H54 (cell line): ENCODE measurements around the gene DBP.

Experiments
- DNase-seq: peaks from one replicate; pipeline ENCODE4 v3.0.0; 2011; ENCODE audit warnings: low spot score, mixed read lengths; ENCODE audit not compliant: insufficient read length
- FAIRE-seq: peaks from 3 replicates; lab custom pipeline; 2011; peaks lifted over from hg19 to GRCh38; lab: Jason Lieb, UNC
- POLR2A ChIP-seq: IDR thresholded peaks from 2 replicates; pipeline ENCODE4 v1.6.1; 2011; ENCODE audit warnings: low read depth, mild to moderate bottlenecking, low read length

Gene DBP

DNA sequence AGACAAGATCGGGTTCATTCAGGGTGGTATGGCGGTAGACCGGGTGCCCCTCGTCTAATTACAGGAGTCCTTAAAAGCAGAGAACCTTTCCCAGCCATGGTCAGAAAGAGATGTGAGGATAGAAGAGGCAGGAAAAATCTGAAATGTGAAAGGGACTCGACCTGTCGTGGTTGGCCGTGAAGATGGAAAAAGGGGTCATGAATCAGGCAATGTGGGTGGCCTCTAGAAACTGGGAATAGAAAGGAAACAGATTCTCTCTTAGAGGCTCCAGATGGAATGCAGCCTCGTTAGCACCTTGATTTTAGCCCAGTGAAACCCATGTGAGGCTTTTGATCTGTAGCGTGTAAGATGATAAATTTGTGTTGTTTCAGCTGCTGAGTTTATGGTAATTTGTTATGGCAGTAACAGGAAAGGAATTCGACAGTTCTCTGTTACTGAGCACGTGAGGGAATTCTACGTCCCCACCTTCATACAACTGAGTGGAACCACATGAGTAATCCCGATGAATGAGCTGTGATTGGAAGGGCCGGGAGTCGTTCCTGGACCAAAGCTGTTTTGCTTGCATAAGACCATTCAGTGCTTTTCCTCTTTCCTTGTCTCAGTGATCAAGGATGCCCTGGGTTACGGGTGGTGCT lies 19.8 kb upstream of the DBP start:
- FAIRE-seq: peak; percentile 60
- peak; percentile 65 for DNase-seq

DNA sequence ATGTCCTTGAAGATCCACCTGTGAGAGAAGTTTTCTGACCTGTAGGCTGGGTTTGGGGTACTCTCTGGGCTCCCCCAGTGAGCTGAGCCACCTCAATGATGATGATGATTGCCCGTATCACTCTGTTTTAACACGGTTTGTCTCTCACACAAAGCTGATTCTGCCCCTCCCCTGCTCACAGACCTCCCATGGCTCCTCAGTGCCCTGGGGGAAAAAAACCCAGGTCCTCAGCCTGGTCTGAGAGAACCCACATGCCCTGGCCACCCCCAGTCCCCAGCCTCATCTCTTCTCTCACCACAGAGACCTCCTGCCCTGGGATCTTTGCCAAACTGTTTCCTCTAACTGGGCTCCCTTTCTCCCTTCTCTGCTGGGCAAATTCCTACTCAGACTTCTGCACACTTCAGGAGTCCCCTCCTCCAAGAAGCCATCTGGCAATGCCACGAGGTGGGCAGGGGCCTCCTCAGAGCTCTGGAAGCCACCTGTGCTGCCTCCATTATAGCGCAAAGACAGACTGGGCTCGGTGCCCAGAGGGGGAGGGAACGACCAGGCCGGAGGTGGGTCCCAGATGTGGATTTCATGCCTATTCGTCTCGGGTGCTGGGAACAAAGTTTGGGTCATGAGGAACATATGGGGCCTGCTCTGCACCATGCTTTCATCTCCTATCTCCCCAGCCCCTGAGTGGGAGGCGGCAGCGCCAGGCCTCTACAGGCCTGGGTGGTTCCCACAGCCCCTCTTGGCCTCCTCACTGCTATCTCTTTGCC lies 17.3 kb upstream of the DBP start:
- DNase-seq (no peak), FAIRE-seq (no peak)
- no peak for TF ChIP-seq POLR2A

More for the DNA sequence above, 19.8 kb upstream of the DBP start:
- no peak for TF ChIP-seq POLR2A

DNA sequence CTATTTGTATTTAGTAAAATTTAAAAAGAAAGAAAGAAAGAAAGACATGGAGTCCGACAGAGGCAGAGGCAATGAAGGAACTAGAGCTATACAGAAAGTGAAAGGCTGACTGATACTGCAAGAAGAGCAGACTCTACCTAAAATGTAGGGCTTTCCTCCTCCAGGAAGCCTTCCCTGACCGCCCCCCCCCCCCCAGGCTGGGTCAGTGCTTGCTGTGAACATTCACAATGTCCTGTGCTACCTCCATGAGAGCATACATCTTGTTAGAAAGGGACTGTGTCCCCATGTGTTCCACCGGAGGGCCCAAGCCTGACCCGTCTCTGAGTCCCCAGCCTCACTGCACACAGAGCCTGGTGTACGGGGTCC lies 14.5 kb upstream of the DBP start:
- no peak for DNase-seq
- no peak for TF ChIP-seq POLR2A
- no peak for FAIRE-seq

DNA sequence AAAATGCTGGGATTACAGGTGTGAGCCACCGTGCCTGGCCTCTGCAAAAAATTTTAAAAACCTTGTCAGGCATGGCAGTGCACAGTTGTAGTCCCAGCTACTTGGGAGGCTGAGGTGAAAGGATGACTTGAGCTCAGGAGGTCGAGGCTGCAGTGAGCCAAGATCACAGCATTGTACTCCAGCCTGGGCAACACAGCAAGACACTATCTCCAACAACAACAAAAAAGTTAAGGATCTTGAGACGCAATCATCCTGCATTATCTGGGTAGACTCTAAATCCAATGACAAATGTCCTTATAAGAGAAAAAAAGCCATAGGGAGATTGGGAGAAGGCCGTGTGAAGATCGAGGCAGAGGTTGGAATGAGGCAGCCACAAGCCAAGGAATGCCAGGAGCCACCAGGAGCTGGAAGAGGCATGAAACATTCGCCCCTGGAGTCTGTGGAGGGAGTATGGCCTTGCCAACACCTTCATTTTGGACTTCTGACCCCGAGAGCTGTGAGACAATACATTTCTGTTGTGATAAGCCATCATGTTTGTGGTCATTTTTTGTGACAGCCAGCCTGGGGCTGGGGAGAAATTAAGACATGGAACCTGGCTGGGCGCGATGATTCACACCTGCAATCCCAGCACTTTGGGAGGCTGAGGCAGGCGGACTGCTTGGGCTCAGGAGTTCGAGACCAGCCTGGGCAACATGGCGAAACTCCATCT lies 13.9 kb upstream of the DBP start:
- TF ChIP-seq POLR2A: no peak
- FAIRE-seq (no peak), DNase-seq (no peak)

DNA sequence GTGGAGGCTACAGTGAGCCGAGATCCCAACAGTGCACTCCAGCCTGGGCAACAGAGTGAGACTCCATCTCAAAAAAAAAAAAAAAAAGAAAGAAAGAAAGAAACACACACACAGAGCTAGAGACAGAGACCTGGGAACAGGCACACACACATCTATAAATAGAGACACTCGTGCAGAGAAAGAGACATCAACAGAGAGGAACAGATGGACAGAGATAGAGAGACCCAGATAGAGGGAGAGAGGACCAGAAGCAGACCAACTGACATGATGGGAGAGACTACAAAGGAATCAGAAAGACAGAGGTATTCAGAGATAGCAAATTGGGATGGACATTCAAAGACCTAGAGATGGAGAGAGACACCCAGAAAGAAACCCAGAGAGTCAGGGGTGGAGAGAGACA lies 11.0 kb upstream of the DBP start:
- no peak for TF ChIP-seq POLR2A
- FAIRE-seq: no peak

DNA sequence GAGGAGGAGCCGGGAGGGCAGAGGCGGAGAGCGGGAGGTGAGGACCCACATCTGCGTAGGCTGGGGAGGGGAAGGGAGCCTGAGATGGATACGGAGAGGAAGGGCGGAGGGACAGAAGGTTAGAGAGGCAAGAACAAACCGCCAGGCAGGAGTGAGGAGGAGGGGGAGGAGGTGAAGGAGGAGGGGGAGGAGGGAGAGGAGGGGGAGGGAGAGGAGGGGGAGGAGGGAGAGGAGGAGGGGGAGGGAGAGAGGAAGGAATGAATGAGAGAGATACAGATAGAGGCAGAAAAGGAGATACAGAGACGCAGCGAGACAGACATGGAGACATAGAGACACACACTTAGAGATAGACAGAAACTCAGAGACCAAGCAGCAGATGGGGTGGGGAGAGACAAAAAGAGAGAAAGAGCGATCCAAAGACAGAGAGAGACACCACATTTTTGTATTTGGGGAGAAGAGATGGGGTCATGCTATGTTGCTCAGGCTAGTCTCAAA lies 9.6 kb upstream of the DBP start:
- no peak for TF ChIP-seq POLR2A
- FAIRE-seq (no peak), DNase-seq (no peak)

More for the DNA sequence above, 11.0 kb upstream of the DBP start:
- DNase-seq: no peak

DNA sequence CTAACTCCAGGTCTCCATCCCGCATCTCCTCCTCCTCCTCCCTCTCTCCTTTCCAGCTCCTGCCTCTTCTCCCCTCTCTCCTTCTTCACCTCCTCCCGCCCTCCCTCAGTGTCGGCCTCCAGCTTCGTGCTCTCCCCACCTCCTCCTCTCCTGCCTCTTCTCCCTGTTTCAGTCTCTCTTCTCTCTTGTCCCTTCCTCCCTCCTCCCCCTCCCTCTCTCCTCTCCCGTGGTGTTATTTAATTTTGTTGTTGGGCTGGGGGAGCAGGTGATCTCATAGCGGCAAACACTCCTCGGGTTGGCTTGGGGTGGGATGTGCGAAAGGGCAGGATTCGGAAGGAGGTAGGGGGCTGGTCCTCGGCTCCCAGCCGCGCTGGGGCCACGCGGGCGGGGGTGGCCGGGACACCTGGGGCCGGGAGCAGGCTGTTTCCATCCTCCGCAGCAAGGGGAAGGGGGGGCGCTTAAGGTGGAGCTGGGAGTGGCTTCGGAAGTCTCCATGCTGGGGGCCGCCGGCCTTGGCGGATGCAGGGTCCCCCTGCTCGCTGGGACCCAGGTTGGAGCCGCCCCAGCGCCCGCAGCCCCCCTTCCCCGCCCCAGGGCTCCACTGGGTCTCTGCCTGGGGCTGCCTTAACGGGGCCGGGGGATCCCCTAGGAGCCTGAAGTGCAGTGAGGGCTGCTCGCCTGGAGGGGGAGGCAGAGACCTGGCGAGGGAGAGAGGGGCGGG lies 9.0 kb upstream of the DBP start, which contains the start of gene CA11:
CA11 (minus strand) TSS at position 187 of the 721 bp plus-strand sequence. CDS start 555 bp downstream, outside the sequence.
- peak; percentile 70 for DNase-seq
- FAIRE-seq: no peak
- TF ChIP-seq POLR2A: no peak

DNA sequence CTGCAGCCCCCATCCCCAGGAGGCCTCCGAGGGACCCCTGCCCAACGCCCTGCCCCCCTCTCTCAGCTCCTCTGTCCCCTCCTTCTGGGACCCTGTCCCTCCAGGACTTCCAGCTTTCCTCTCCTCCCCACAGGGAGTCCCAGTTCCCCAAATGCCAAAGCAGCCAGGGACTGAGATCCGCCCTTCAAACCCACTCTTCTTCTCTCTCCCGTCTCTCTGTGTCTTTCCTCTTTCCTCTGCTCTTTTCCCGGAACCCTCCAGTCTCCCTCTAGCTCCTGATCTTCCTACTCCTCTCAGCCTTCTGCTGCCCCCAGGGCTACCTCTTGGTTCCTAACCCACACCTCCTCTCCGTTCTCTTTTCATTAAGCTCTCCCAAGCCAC lies 8.4 kb upstream of the DBP start:
- FAIRE-seq: no peak
- no peak for DNase-seq
- TF ChIP-seq POLR2A: no peak

DNA sequence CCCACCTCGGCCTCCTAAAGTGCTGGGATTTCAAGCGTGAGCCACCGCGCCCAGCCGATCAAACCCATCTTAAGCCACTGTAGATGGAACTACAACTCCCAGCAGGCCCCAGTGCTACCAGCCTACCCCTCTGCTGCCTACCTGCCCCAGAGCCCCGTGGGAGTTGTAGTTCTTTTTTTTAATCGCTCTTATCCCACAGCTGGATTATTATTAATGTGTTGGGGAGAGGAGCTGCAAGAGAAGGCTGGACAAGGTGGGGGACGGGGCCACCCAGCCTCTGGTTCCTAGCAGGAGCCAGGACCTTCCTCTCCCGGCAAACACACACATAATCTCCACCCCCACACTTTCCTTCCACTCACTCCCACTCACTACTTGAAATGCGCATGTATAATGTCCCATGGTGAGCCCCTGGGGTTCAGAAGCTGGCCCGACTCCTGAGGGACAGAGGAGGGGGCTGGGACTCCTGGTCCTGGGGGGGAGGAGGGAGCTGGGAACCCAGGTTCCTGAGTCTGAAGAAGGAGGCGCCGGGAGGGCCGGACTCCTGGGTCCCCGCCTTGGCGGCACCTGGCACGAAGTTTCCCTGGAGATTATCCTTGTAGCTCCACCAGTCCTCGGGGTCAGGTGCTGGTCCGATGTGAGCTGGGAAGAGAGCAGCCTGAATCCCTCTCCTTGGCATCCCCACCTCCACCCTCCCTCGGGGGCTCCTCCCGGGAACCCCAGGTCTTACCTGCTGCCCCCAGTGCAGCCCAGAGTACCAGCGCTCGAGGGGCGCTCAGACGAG lies 7.8 kb upstream of the DBP start:
- FAIRE-seq: no peak
- TF ChIP-seq POLR2A: no peak
- no peak for DNase-seq

DNA sequence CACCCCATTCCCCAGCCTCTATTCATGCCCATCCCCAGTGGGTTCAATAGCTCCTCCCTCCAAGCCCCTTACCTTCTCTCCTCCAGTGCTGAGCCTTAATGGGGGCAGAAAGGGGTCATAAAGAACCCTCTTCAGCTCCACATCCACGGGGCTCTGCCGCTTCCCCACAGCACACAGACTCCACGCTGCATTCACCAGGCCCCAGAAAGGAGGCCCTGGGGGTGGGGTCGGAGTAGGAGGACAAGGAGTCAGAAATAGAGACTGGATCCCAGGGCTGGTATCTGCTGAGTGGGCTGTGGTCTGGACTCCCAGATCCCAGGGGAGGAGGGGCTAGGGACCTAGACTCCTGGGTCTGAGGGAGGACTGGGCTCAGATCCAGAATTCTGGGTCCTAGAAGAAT lies 7.2 kb upstream of the DBP start:
- FAIRE-seq (no peak), DNase-seq (no peak)
- no peak for TF ChIP-seq POLR2A

DNA sequence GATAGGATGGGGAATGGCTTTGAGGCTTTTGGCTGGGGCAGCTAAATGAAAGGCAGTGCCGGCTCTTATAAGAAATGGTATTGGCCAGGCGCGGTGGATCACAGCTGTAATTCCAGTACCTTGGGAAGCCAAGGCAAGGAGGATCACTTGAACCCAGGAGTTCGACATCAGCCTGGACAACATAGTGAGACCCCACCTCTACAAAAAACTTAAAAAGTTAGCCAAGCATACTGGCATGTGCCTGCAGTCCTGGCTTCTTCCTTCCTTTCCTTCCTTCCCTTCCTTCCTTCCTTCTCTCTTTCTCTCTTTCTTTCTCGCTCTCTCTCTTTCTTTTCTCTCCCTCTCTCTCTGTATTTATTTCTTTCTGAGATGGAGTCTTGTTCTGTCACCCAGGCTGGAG lies 5.7 kb upstream of the DBP start:
- no peak for DNase-seq
- FAIRE-seq: no peak
- TF ChIP-seq POLR2A: no peak

DNA sequence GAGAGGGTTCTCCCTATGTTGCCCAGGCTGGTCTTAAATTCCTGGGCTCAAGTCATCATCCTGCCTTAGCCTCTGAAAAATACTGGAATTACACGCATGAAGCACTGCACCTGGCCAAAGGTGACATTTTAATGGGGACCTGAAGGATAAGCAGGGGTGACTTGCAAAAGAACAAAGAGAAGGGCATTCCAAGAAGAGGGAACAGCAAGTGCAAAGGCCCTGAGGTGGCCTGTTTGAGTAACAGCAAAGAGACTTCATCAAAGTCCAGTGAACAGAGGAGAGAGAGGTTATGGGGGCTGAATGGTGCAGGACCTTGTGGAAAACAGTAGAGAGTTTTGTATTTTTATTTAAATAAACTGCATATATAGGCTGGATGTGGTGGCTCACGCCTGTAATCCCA lies 4.7 kb upstream of the DBP start:
- no peak for TF ChIP-seq POLR2A
- DNase-seq (no peak), FAIRE-seq (no peak)
